ENCODE results near the gene DNAJA4.
A peak's percentile ranks its signal among the peaks of the same experiment; 100 is the strongest.

DNAJA4 gene

DNA sequence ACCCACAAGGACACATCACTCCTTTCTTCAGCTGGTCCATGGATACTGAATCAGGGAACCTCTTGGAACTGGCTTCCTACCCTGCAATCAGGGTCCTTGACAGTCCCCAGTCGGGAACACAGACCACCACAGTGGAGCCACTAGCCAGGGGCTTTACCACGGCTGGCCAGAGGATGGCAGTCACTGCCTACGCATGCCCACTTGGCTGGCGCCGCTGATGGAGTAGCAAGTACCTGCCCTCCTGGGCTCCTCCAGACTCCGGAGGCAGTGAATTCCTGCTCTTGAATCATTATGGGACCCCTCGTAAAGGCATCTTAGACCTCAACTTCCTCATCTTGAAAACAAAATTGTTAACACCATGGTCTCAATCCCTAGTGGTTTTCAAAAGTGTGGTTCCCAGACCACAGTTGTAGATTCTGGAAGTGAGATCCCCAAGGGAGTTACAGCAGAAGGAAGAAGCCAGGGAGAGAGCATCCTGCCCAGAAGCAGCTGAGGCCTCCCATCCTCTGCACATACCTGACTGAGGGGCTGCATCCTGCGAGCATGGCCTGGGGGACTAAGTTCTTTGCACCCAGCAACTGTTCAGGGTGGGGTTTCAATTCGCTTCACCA lies 44.2 kb downstream of the DNAJA4 start:
- no peaks in the 10 kb centered on the region for H3K4me1 ChIP-seq (ENCODE audit: control insufficient read depth, insufficient read depth, low read length)
- CTCF ChIA-PET = interaction anchor here (0.5 to 9.1 kb wide), 50 partner anchors 8 to 454 kb away, joined by 3 to 176 read pairs (median 4); partner anchors contain the start of genes IREB2 and SKIC8
- POLR2A ChIA-PET = interaction anchor here (1.5 to 1.8 kb wide), 2 partner anchors 9 to 129 kb away, joined by 4 to 8 read pairs; partner anchors contain the start of genes IREB2 and SKIC8

GRCh38 chr15:78311292-78311691 lies 46.9 kb downstream of the DNAJA4 start:
- H3K9me3 ChIP-seq (ENCODE audit: control insufficient read depth, insufficient read depth, low read depth, low read length) = no peaks in the 10 kb centered on the region
- no peak overlapping the region for H3K4me3 ChIP-seq (ENCODE audit: low read depth, low read length)
- CTCF ChIA-PET = interaction anchor here (0.9 to 9.1 kb wide), 8 partner anchors 12 to 440 kb away, joined by 3 to 176 read pairs (median 4); partner anchors contain the start of gene SKIC8
- no peaks in the 10 kb centered on the region for H3K4me1 ChIP-seq (ENCODE audit: control insufficient read depth, insufficient read depth, low read length)
- H3K27ac ChIP-seq (ENCODE audit: extremely low read depth, low read depth, low read length) = no peak overlapping the region
- no peaks in the 10 kb centered on the region for H3K36me3 ChIP-seq (ENCODE audit: control insufficient read depth in 2 of 2, insufficient read depth in 1 of 2, low read length in 2 of 2)
- POLR2A ChIA-PET = interaction anchor here (0.8 to 2.7 kb wide), 3 partner anchors 12 to 254 kb away, joined by 3 to 14 read pairs (median 4); partner anchors contain the start of genes CHRNA5 and SKIC8
- no peak for TF ChIP-seq BCL6B (tag by site-specific recombination; IDR thresholded peaks at IDR 0.05)
- no peak for TF ChIP-seq ZNF26 (tag by site-specific recombination; IDR thresholded peaks at IDR 0.05)
- TF ChIP-seq ZNF362 (tag by site-specific recombination; IDR thresholded peaks at IDR 0.05) = no peak
- TF ChIP-seq PRDM10 (tag by site-specific recombination; IDR thresholded peaks at IDR 0.05) = no peak
- no peak for TF ChIP-seq ZNF776 (tag by site-specific recombination; IDR thresholded peaks at IDR 0.05; ENCODE audit: borderline replicate concordance)
- no peak for TF ChIP-seq SP2 (tag by site-specific recombination; IDR thresholded peaks at IDR 0.05)
- TF ChIP-seq SETDB1 (IDR thresholded peaks at IDR 0.05; ENCODE audit: insufficient read length, low read length) = no peak
- TF ChIP-seq ZNF239 (tag by site-specific recombination; IDR thresholded peaks at IDR 0.05) = no peak
- TF ChIP-seq ZNF366 (tag by site-specific recombination; conservative IDR thresholded peaks at IDR 0.05) = no peak
- TF ChIP-seq ZIC2 (tag by site-specific recombination; IDR thresholded peaks at IDR 0.05) = no peak
- TF ChIP-seq ZXDB (tag by site-specific recombination; IDR thresholded peaks at IDR 0.05) = no peak

More for the DNA sequence above, 44.2 kb downstream of the DNAJA4 start:
- no peak overlapping the region for H3K4me3 ChIP-seq (ENCODE audit: low read depth, low read length)
- TF ChIP-seq ZNF16 (tag by site-specific recombination; IDR thresholded peaks at IDR 0.05; ENCODE audit: low read depth) (peak; percentile 82; the same call in 1 of the 2 replicates), ZFP3 (tag by site-specific recombination; IDR thresholded peaks at IDR 0.05; ENCODE audit: low read depth) (no peak), ZEB2 (tag by site-specific recombination; IDR thresholded peaks at IDR 0.05) (0 out of 2 replicates have a peak, but pooled peaks have one; percentile 38), ZNF660 (tag by site-specific recombination; IDR thresholded peaks at IDR 0.05) (0 out of 2 replicates have a peak, but pooled peaks have one; percentile 43), ZNF843 (tag by site-specific recombination; IDR thresholded peaks at IDR 0.05) (no peak), ZNF654 (tag by site-specific recombination; IDR thresholded peaks at IDR 0.05; ENCODE audit: low read depth) (peak; percentile 86), CTCF (tag by site-specific recombination; IDR thresholded peaks at IDR 0.05) (peak; percentile 91), ZNF394 (tag by site-specific recombination; IDR thresholded peaks at IDR 0.05; ENCODE audit: borderline replicate concordance) (peak; percentile 85), ZNF146 (tag by site-specific recombination; IDR thresholded peaks at IDR 0.05) (no peak), ZNF658 (tag by site-specific recombination; IDR thresholded peaks at IDR 0.05) (no peak), GLI4 (tag by site-specific recombination; IDR thresholded peaks at IDR 0.05) (no peak), WT1 (tag by site-specific recombination; IDR thresholded peaks at IDR 0.05) (no peak), SP7 (tag by site-specific recombination; IDR thresholded peaks at IDR 0.05) (0 out of 2 replicates have a peak, but pooled peaks have one; percentile 20), GLIS1 (tag by site-specific recombination; IDR thresholded peaks at IDR 0.05) (peak; percentile 38), ZNF792 (tag by site-specific recombination; IDR thresholded peaks at IDR 0.05) (no peak), ZNF600 (tag by site-specific recombination; IDR thresholded peaks at IDR 0.05) (peak; percentile 17; the same call in 1 of the 2 replicates), ZNF707 (tag by site-specific recombination; IDR thresholded peaks at IDR 0.05) (no peak), ZBTB17 (tag by site-specific recombination; IDR thresholded peaks at IDR 0.05) (peak; percentile 68)
- TF ChIP-seq, protein P1, sequence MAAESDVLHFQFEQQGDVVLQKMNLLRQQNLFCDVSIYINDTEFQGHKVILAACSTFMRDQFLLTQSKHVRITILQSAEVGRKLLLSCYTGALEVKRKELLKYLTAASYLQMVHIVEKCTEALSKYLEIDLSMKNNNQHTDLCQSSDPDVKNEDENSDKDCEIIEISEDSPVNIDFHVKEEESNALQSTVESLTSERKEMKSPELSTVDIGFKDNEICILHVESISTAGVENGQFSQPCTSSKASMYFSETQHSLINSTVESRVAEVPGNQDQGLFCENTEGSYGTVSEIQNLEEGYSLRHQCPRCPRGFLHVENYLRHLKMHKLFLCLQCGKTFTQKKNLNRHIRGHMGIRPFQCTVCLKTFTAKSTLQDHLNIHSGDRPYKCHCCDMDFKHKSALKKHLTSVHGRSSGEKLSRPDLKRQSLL (tag by site-specific recombination; IDR thresholded peaks at IDR 0.05) = 0 out of 2 replicates have a peak, but pooled peaks have one; percentile 14
- no peaks in the 10 kb centered on the region for H3K9me3 ChIP-seq (ENCODE audit: control insufficient read depth, insufficient read depth, low read depth, low read length)
- H3K36me3 ChIP-seq (ENCODE audit: control insufficient read depth in 2 of 2, insufficient read depth in 1 of 2, low read length in 2 of 2) = no peaks in the 10 kb centered on the region
- no peak overlapping the region for H3K27ac ChIP-seq (ENCODE audit: extremely low read depth, low read depth, low read length)

Data from HEK293 (cell line).